K562 (cell line): Measurements from ENCODE around the gene CCT7. TPM values are rescaled to one million over a fixed set of nuclear protein-coding genes. Genes with fewer than 3 reads are reported as not detected.

Experiments
- ARID3A ChIP-seq: IDR thresholded peaks from 2 replicates; pipeline ENCODE4 v1.6.1; 2012; ENCODE audit warnings: low read depth, low read length, improper control_type of control experiment, borderline replicate concordance
- EGR1 ChIP-seq: fragments of 450-650 bp; conservative IDR thresholded peaks from 2 replicates; pipeline ENCODE4 v1.6.1; 2017; ENCODE audit warnings: mild to moderate bottlenecking
- FOXK1 ChIP-seq: sonication (generic); formaldehyde crosslinking; IDR thresholded peaks from 2 replicates; pipeline ENCODE4 v1.8.0; 2022; ENCODE audit warnings: missing genetic modification reagents, mild to moderate bottlenecking, borderline replicate concordance
- KLF6 ChIP-seq: fragments of 250-450 bp; sonication (Bioruptor Pico); IDR thresholded peaks from 2 replicates; pipeline ENCODE4 v1.4.0; 2020; ENCODE audit warnings: mild to moderate bottlenecking, moderate library complexity, borderline replicate concordance
- NCOA2 ChIP-seq, 2 experiments: fragments of 450-650 bp; IDR thresholded peaks; 2 replicates each; pipeline ENCODE4 v1.6.1; 2018; ENCODE audit warnings: mild to moderate bottlenecking in 2 of 2, moderate library complexity in 1 of 2; ENCODE audit not compliant: partially characterized antibody in 2 of 2
- PCBP1 ChIP-seq: fragments of 200-400 bp; formaldehyde crosslinking; IDR thresholded peaks from 2 replicates; pipeline ENCODE4 v1.6.1; 2018; ENCODE audit warnings: mild to moderate bottlenecking, low read depth, low read length; ENCODE audit not compliant: poor library complexity, severe bottlenecking
- PTTG1 ChIP-seq: fragments of 450-650 bp; IDR thresholded peaks from 2 replicates; pipeline ENCODE4 v1.6.1; 2016; ENCODE audit warnings: low read depth, mild to moderate bottlenecking, missing genetic modification characterization, missing compliant biosample characterization
- ZNF780A ChIP-seq: fragments of 250-450 bp; sonication (Bioruptor Pico); IDR thresholded peaks from 2 replicates; pipeline ENCODE4 v1.5.0; 2021; ENCODE audit warnings: mild to moderate bottlenecking
- polyA plus RNA-seq, 8 experiments: library from polyadenylated mRNA; depleted of rRNA in 4 of 8; stranded (reverse) in 5 of 8; unstranded in 3 of 8; fragments of >200 nt; fragmentation: Nextera tagmentation in 2 of 8; fragmentation: Illumina TruSeq in 1 of 8; extraction: Ambion mirVana in 2 of 8; extraction: Trizol in 1 of 8; gene quantifications; 2 replicates each; pipeline versions ENCODE4 v1.2.1 to v1.2.3, GENCODE V29; 2011 to 2014; ENCODE audit warnings: inconsistent platforms in 1 of 8, missing spikeins in 1 of 8
- total RNA-seq, 7 experiments: library from RNA; depleted of rRNA in 6 of 7; stranded (reverse); fragments of >200 nt in 6 of 7; fragmentation: Illumina TruSeq in 2 of 7; extraction: Trizol in 2 of 7; gene quantifications; 2 replicates each; pipeline versions ENCODE4 v1.2.1 to v1.2.3, GENCODE V29; 2011 to 2021; ENCODE audit warnings: low replicate concordance in 1 of 7
- TF ChIP-seq, protein P1 (sequence below): fragments of 450-650 bp; IDR thresholded peaks from 2 replicates; pipeline ENCODE4 v1.6.1; 2016; ENCODE audit warnings: mild to moderate bottlenecking, moderate library complexity
- TF ChIP-seq, protein P2 (sequence below), 3 experiments: fragments of 200-800 bp in 1 of 3; sonication (Bioruptor generic) in 1 of 3; sonication (generic) in 1 of 3; formaldehyde crosslinking in 1 of 3; IDR thresholded peaks; 2 replicates each; pipeline versions ENCODE4 v1.6.1 to v1.8.0; 2016 to 2022; ENCODE audit warnings: mild to moderate bottlenecking in 2 of 3, missing compliant biosample characterization in 2 of 3, missing genetic modification characterization in 2 of 3, missing genetic modification reagents in 1 of 3

The CCT7 gene
- total and polyA plus RNA-seq, 9 of the 15 experiments (the other 6 are each of a cell fraction or from before 2014, with no cell fraction given), result 326 to 856 (median 638) TPM

DNA sequence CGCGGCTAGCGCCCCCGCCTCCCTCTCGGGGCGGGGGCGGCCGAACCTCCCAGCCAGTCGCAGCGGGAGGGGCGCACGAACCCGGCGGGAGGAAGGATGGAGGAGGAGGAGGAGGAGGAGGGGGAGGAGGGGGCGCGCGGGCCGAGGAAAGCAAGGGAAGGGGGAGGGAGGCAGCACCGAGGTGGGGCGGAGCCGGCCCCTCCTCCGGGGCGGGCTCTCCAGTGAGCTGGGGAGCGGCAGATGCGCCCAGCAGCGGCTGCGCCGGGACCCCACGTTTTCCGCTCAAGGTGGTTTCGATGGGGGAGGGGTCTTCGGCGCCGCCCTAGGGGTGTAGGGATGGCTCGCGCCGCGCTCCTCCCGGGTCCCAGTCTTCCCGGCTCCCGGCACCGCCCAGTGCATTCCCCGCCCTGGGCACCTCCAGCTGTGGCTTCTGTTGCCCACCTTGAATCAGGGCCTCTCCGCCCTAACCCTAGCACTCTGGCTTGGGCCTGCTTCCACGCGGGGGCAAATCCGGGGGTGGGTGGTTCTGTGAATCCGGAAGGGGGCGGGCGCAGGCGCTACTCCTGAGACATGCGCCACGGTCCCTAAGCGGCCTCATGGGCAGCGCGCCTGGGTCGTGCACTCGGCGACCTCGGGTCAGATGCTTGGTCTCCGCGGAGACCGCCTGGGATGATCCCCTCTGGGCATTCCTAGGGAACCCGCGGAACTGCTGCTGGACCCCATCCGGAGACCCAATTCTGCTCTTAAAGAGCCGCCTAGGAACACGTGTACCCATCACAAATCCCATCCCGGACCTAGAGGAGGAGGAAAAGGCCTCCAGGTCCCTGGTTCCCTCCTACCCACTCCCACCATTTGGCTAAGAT is 50.4 kb downstream of the CCT7 start, which contains the start of gene FBXO41 (continued):
- TF ChIP-seq ARID3A (no peak), FOXK1 (0 out of 2 replicates have a peak, but pooled peaks have one; percentile 30), KLF6 (CRISPR knock-in tag) (no peak), ZNF780A (CRISPR knock-in tag) (no peak), NCOA2 (IDR thresholded peaks at IDR 0.05; ENCODE audit: partially characterized antibody in 2 of 2) (peak in 1 of 2 experiments; percentile 75), PTTG1 (tag) (no peak), PCBP1 (peak; percentile 90), EGR1 (peak; percentile 81)
- TF ChIP-seq, protein P1, sequence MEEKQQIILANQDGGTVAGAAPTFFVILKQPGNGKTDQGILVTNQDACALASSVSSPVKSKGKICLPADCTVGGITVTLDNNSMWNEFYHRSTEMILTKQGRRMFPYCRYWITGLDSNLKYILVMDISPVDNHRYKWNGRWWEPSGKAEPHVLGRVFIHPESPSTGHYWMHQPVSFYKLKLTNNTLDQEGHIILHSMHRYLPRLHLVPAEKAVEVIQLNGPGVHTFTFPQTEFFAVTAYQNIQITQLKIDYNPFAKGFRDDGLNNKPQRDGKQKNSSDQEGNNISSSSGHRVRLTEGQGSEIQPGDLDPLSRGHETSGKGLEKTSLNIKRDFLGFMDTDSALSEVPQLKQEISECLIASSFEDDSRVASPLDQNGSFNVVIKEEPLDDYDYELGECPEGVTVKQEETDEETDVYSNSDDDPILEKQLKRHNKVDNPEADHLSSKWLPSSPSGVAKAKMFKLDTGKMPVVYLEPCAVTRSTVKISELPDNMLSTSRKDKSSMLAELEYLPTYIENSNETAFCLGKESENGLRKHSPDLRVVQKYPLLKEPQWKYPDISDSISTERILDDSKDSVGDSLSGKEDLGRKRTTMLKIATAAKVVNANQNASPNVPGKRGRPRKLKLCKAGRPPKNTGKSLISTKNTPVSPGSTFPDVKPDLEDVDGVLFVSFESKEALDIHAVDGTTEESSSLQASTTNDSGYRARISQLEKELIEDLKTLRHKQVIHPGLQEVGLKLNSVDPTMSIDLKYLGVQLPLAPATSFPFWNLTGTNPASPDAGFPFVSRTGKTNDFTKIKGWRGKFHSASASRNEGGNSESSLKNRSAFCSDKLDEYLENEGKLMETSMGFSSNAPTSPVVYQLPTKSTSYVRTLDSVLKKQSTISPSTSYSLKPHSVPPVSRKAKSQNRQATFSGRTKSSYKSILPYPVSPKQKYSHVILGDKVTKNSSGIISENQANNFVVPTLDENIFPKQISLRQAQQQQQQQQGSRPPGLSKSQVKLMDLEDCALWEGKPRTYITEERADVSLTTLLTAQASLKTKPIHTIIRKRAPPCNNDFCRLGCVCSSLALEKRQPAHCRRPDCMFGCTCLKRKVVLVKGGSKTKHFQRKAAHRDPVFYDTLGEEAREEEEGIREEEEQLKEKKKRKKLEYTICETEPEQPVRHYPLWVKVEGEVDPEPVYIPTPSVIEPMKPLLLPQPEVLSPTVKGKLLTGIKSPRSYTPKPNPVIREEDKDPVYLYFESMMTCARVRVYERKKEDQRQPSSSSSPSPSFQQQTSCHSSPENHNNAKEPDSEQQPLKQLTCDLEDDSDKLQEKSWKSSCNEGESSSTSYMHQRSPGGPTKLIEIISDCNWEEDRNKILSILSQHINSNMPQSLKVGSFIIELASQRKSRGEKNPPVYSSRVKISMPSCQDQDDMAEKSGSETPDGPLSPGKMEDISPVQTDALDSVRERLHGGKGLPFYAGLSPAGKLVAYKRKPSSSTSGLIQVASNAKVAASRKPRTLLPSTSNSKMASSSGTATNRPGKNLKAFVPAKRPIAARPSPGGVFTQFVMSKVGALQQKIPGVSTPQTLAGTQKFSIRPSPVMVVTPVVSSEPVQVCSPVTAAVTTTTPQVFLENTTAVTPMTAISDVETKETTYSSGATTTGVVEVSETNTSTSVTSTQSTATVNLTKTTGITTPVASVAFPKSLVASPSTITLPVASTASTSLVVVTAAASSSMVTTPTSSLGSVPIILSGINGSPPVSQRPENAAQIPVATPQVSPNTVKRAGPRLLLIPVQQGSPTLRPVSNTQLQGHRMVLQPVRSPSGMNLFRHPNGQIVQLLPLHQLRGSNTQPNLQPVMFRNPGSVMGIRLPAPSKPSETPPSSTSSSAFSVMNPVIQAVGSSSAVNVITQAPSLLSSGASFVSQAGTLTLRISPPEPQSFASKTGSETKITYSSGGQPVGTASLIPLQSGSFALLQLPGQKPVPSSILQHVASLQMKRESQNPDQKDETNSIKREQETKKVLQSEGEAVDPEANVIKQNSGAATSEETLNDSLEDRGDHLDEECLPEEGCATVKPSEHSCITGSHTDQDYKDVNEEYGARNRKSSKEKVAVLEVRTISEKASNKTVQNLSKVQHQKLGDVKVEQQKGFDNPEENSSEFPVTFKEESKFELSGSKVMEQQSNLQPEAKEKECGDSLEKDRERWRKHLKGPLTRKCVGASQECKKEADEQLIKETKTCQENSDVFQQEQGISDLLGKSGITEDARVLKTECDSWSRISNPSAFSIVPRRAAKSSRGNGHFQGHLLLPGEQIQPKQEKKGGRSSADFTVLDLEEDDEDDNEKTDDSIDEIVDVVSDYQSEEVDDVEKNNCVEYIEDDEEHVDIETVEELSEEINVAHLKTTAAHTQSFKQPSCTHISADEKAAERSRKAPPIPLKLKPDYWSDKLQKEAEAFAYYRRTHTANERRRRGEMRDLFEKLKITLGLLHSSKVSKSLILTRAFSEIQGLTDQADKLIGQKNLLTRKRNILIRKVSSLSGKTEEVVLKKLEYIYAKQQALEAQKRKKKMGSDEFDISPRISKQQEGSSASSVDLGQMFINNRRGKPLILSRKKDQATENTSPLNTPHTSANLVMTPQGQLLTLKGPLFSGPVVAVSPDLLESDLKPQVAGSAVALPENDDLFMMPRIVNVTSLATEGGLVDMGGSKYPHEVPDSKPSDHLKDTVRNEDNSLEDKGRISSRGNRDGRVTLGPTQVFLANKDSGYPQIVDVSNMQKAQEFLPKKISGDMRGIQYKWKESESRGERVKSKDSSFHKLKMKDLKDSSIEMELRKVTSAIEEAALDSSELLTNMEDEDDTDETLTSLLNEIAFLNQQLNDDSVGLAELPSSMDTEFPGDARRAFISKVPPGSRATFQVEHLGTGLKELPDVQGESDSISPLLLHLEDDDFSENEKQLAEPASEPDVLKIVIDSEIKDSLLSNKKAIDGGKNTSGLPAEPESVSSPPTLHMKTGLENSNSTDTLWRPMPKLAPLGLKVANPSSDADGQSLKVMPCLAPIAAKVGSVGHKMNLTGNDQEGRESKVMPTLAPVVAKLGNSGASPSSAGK, result 0 out of 2 replicates have a peak, but pooled peaks have one; percentile 48
- TF ChIP-seq, protein P2, sequence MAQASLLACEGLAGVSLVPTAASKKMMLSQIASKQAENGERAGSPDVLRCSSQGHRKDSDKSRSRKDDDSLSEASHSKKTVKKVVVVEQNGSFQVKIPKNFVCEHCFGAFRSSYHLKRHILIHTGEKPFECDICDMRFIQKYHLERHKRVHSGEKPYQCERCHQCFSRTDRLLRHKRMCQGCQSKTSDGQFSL (CRISPR knock-in tag; IDR thresholded peaks at IDR 0.05), result no peak
- TF ChIP-seq, protein P2 (tag; IDR thresholded peaks at IDR 0.05), result no peak
